IMR-90 (cell line): ENCODE data around the gene STAM. TPM values are rescaled to one million over a fixed set of nuclear protein-coding genes. Genes with fewer than 3 reads are reported as not detected.

ENCODE experiments used
- ATAC-seq: fragments of 200-7000 bp; cut with Tn5 transposase; 2 replicates; pipeline ENCODE4 v1.9.1; 2020; ENCODE audit warnings: low read depth, mild to moderate bottlenecking, moderate library complexity
- BruUV-seq: library from RNA; stranded (reverse); fragments of 400-500 nt; replicated peaks from 2 replicates; lab custom pipeline; 2021; lab: Mats Ljungman, UMichigan
- CTCF ChIA-PET: fragments of 300-600 bp; formaldehyde crosslinking; extraction: SDS; loops from one replicate; lab custom pipeline; 2021; ENCODE audit warnings: antibody characterized with exemption; lab: Yijun Ruan, JAX
- POLR2A ChIA-PET: fragments of 300-600 bp; sonication (Branson Sonifier 250); formaldehyde crosslinking; loops from one replicate; lab custom pipeline; 2022; ENCODE audit warnings: antibody characterized with exemption; ENCODE audit not compliant: unreplicated experiment; lab: Charles Lee
- DNase-seq: peaks from one replicate; pipeline ENCODE4 v3.0.0; 2013
- H2AFZ ChIP-seq: replicated peaks from 2 replicates; pipeline ENCODE3; 2013; ENCODE audit warnings: low read length, mild to moderate bottlenecking; ENCODE audit not compliant: poor library complexity
- H2AK5ac ChIP-seq: 2 replicates; pipeline ENCODE4 v1.6.1; 2013; ENCODE audit warnings: low read depth, low read length, inconsistent platforms
- H2AK9ac ChIP-seq: replicated peaks from 2 replicates; pipeline ENCODE3; 2013; ENCODE audit warnings: mild to moderate bottlenecking, low read depth, low read length, moderate library complexity; ENCODE audit not compliant: poor library complexity
- H2BK120ac ChIP-seq: 2 replicates; pipeline ENCODE4 v1.6.1; 2013; ENCODE audit warnings: low read depth, low read length, inconsistent platforms
- H2BK15ac ChIP-seq: 3 replicates; pipeline ENCODE4 v1.6.1; 2013; ENCODE audit warnings: low read depth, low read length, inconsistent platforms
- H2BK20ac ChIP-seq: 2 replicates; pipeline ENCODE4 v1.6.1; 2013; ENCODE audit warnings: low read depth, mild to moderate bottlenecking, inconsistent platforms, low read length, moderate library complexity
- H2BK5ac ChIP-seq: 2 replicates; pipeline ENCODE4 v1.6.1; 2013; ENCODE audit warnings: mild to moderate bottlenecking, low read depth, low read length, inconsistent platforms; ENCODE audit not compliant: poor library complexity, severe bottlenecking
- H3K14ac ChIP-seq: replicated peaks from 2 replicates; pipeline ENCODE4 v1.6.1; 2013; ENCODE audit warnings: low read depth, low read length, inconsistent platforms
- H3K18ac ChIP-seq: 2 replicates; pipeline ENCODE4 v1.6.1; 2013; ENCODE audit warnings: low read depth, low read length, control low read depth
- H3K23ac ChIP-seq: 2 replicates; pipeline ENCODE4 v1.6.1; 2013; ENCODE audit warnings: low read depth, low read length, inconsistent platforms
- H3K27ac ChIP-seq: 2 replicates; pipeline ENCODE4 v1.5.1; 2013; ENCODE audit warnings: mild to moderate bottlenecking, control low read depth, low read length; ENCODE audit not compliant: insufficient read depth
- H3K27me3 ChIP-seq: 2 replicates; pipeline ENCODE4 v1.6.1; 2013; ENCODE audit warnings: low read length; ENCODE audit not compliant: control insufficient read depth, insufficient read depth
- H3K36me3 ChIP-seq: 2 replicates; pipeline ENCODE4 v1.6.1; 2013; ENCODE audit warnings: low read length, mixed read lengths; ENCODE audit not compliant: control insufficient read depth, insufficient read depth
- H3K4ac ChIP-seq: 2 replicates; pipeline ENCODE4 v1.6.1; 2013; ENCODE audit warnings: low read depth, low read length, inconsistent platforms
- H3K4me1 ChIP-seq: 2 replicates; pipeline ENCODE4 v1.6.1; 2013; ENCODE audit warnings: low read length, mixed read lengths; ENCODE audit not compliant: control insufficient read depth, insufficient read depth
- H3K4me2 ChIP-seq: 2 replicates; pipeline ENCODE4 v1.6.1; 2013; ENCODE audit warnings: low read depth, mild to moderate bottlenecking, control low read depth, low read length, moderate library complexity
- H3K4me3 ChIP-seq: 2 replicates; pipeline ENCODE4 v1.5.1; 2013; ENCODE audit warnings: low read depth, mild to moderate bottlenecking, control low read depth, low read length, moderate library complexity; ENCODE audit not compliant: insufficient read depth
- H3K56ac ChIP-seq: 2 replicates; pipeline ENCODE4 v1.6.1; 2013; ENCODE audit warnings: low read length, inconsistent platforms; ENCODE audit not compliant: insufficient read depth; ENCODE audit errors: extremely low read depth
- H3K79me1 ChIP-seq, 2 experiments: 2 replicates each; pipeline ENCODE4 v1.6.1; 2013; ENCODE audit warnings: low read length in 2 of 2, inconsistent platforms in 1 of 2, low read depth in 1 of 2
- H3K9ac ChIP-seq: 2 replicates; pipeline ENCODE4 v1.6.1; 2013; ENCODE audit warnings: low read depth, low read length, control low read depth
- H3K9me1 ChIP-seq: 2 replicates; pipeline ENCODE4 v1.6.1; 2013; ENCODE audit warnings: low read length, inconsistent platforms; ENCODE audit not compliant: insufficient read depth
- H3K9me3 ChIP-seq: 2 replicates; pipeline ENCODE4 v1.6.1; 2013; ENCODE audit warnings: low read length; ENCODE audit not compliant: control insufficient read depth, insufficient read depth
- H4K20me1 ChIP-seq: 2 replicates; pipeline ENCODE4 v1.6.1; 2013; ENCODE audit warnings: low read length, inconsistent platforms; ENCODE audit not compliant: insufficient read depth
- H4K5ac ChIP-seq: 2 replicates; pipeline ENCODE4 v1.6.1; 2013; ENCODE audit warnings: mild to moderate bottlenecking, low read depth, low read length, control low read depth
- H4K8ac ChIP-seq, 2 experiments: 2 replicates each; pipeline ENCODE4 v1.6.1; 2013; ENCODE audit warnings: low read depth in 2 of 2, low read length in 2 of 2, control low read depth in 1 of 2, inconsistent platforms in 1 of 2
- H4K91ac ChIP-seq: 2 replicates; pipeline ENCODE4 v1.6.1; 2013; ENCODE audit warnings: low read depth, low read length, inconsistent platforms; ENCODE audit not compliant: insufficient read depth
- BHLHE40 ChIP-seq: fragments of 150-350 bp; IDR thresholded peaks from 2 replicates; pipeline ENCODE4 v1.6.1; 2016; ENCODE audit warnings: mild to moderate bottlenecking, low read depth, low read length
- CEBPB ChIP-seq: IDR thresholded peaks from 2 replicates; pipeline ENCODE4 v1.6.1; 2012; ENCODE audit warnings: low read depth, low read length, improper control_type of control experiment
- CHD1 ChIP-seq: IDR thresholded peaks from 2 replicates; pipeline ENCODE4 v1.6.1; 2012; ENCODE audit warnings: low read depth, low read length, improper control_type of control experiment
- CTCF ChIP-seq: conservative IDR thresholded peaks from 2 replicates; pipeline ENCODE4 v1.5.1; 2012; ENCODE audit warnings: mild to moderate bottlenecking, low read depth, low read length, improper control_type of control experiment
- ELK1 ChIP-seq: fragments of 150-350 bp; IDR thresholded peaks from 2 replicates; pipeline ENCODE4 v1.6.1; 2016; ENCODE audit warnings: low read depth, mild to moderate bottlenecking, low read length, moderate library complexity, borderline replicate concordance
- FOS ChIP-seq: fragments of 150-350 bp; IDR thresholded peaks from 2 replicates; pipeline ENCODE4 v1.6.1; 2016; ENCODE audit warnings: low read depth, low read length
- MAFK ChIP-seq: IDR thresholded peaks from 2 replicates; pipeline ENCODE4 v1.6.1; 2012; ENCODE audit warnings: low read depth, low read length, improper control_type of control experiment
- MXI1 ChIP-seq: IDR thresholded peaks from 2 replicates; pipeline ENCODE4 v1.6.1; 2012; ENCODE audit warnings: low read depth, mild to moderate bottlenecking, low read length, moderate library complexity, borderline replicate concordance
- NFE2L2 ChIP-seq: fragments of 150-350 bp; IDR thresholded peaks from 2 replicates; pipeline ENCODE4 v1.6.1; 2016; ENCODE audit warnings: low read depth, mild to moderate bottlenecking, low read length
- POLR2A ChIP-seq: IDR thresholded peaks from 2 replicates; pipeline ENCODE4 v1.6.1; 2012; ENCODE audit warnings: mild to moderate bottlenecking, low read depth, low read length
- RAD21 ChIP-seq: IDR thresholded peaks from 2 replicates; pipeline ENCODE4 v1.6.1; 2012; ENCODE audit warnings: low read length, improper control_type of control experiment
- SMC3 ChIP-seq: fragments of 150-350 bp; IDR thresholded peaks from 2 replicates; pipeline ENCODE4 v1.6.1; 2016; ENCODE audit warnings: low read depth, mild to moderate bottlenecking, antibody characterized with exemption, low read length, moderate library complexity
- USF2 ChIP-seq: fragments of 150-350 bp; IDR thresholded peaks from 2 replicates; pipeline ENCODE4 v1.6.1; 2017; ENCODE audit warnings: mild to moderate bottlenecking, antibody characterized with exemption, low read length, low read depth
- WGBS, 2 experiments: methylation state at CpG; one replicate each; pipeline versions ENCODE4 v1.1.5 to v1.1.7; 2013; ENCODE audit warnings: missing lambda C conversion rate in 2 of 2; ENCODE audit not compliant: insufficient read length in 1 of 2; ENCODE audit errors: extremely low coverage in 2 of 2; 5-methylcytosine and 5-hydroxymethylcytosine counted together
- dilution Hi-C: fragments of 300-500 bp; cut with HindIII; formaldehyde crosslinking; loops from one replicate; pipeline ENCODE4 v1.14.3; 2018; ENCODE audit warnings: low sequenced_read_pairs; ENCODE audit not compliant: unreplicated experiment
- in situ Hi-C: fragments of 300-500 bp; cut with MboI; formaldehyde crosslinking; loops from 3 replicates; pipeline ENCODE4 v1.14.3; 2019; ENCODE audit warnings: low sequenced_read_pairs, inconsistent platforms, mixed read lengths
- intact Hi-C: fragments of 100-400 bp; cut with micrococcal nuclease; formaldehyde crosslinking; loops from 2 replicates; pipeline ENCODE4 v1.10.0; 2022
- polyA plus RNA-seq, 3 experiments: library from polyadenylated mRNA; depleted of rRNA; stranded (reverse); fragments of >200 nt; gene quantifications; 2 replicates each; pipeline ENCODE4 v1.2.3, GENCODE V29; 2012; ENCODE audit warnings: low replicate concordance in 1 of 3
- total RNA-seq: library from RNA; depleted of rRNA; stranded (reverse); fragments of >200 nt; gene quantifications from 2 replicates; pipeline ENCODE4 v1.2.3, GENCODE V29; 2012

The STAM gene
- total and polyA plus RNA-seq, 2 of the 4 experiments (the other 2 are of a cell fraction), result 22.9 to 23.3 TPM

- DNase-seq (peak; percentile 95), ATAC-seq (peak; percentile 81)
- H3K18ac ChIP-seq, result peak overlapping the region; percentile 63; the same call in 1 of the 2 replicates
- no peak overlapping the region for H2AK9ac ChIP-seq
- H3K9me3 ChIP-seq, result no peaks in the 10 kb centered on the region
- peak overlapping the region; percentile 45; the same call in 1 of the 2 replicates for H3K4ac ChIP-seq
- POLR2A ChIA-PET, result no interaction called here
- CTCF ChIA-PET, result interaction anchor here (0.8 kb wide), 1 partner anchor 22 kb away, joined by 5 read pairs; no protein-coding TSS in a partner anchor
- H3K9ac ChIP-seq, result 0 out of 2 replicates have a peak overlapping the region, but pooled peaks have one; percentile 17
- peak overlapping the region; percentile 55 to 63; a peak in 1 of 4 replicates for H4K8ac ChIP-seq
- H3K4me2 ChIP-seq, result peak overlapping the region; percentile 30; the same call in 1 of the 2 replicates
- H2AFZ ChIP-seq, result no peak overlapping the region
- no peak overlapping the region; the same call in 1 of the 2 replicates for H3K56ac ChIP-seq
- H3K14ac ChIP-seq, result no peak overlapping the region
- peak overlapping the region; percentile 100 for H2BK5ac ChIP-seq
- dilution Hi-C loops (no loop called here), intact Hi-C loops (no loop called here), in situ Hi-C loops (no loop called here)
- no peak overlapping the region for H2AK5ac ChIP-seq
- TF ChIP-seq MAFK (no peak), CHD1 (no peak), FOS (peak; percentile 81; the same call in 1 of the 2 replicates), CTCF (no peak), POLR2A (no peak), ELK1 (no peak), CEBPB (peak; percentile 96), USF2 (peak; percentile 69), RAD21 (no peak), BHLHE40 (no peak), MXI1 (no peak), SMC3 (no peak), NFE2L2 (no peak)
- peak overlapping the region; percentile 100; the same call in 1 of the 2 replicates for H3K27ac ChIP-seq
- H3K23ac ChIP-seq, result 0 out of 2 replicates have a peak overlapping the region, but pooled peaks have one; percentile 20
- H3K9me1 ChIP-seq, result peaks cover 3% of the 10 kb centered on the region; the same call in 1 of the 2 replicates
- no peak overlapping the region for H3K4me3 ChIP-seq
- peaks cover 4% of the 10 kb centered on the region for H3K4me1 ChIP-seq
- H3K27me3 ChIP-seq, result no peaks in the 10 kb centered on the region
- H4K5ac ChIP-seq, result peak overlapping the region; percentile 25; the same call in 1 of the 2 replicates
- H3K36me3 ChIP-seq, result peaks cover 4% of the 10 kb centered on the region
- no TSS peak for BruUV-seq
- H3K79me1 ChIP-seq, result peaks cover 33 to 51% of the 10 kb centered on the region in 2 experiments
- no peaks in the 10 kb centered on the region for H4K20me1 ChIP-seq
- no peak overlapping the region for H4K91ac ChIP-seq
- 0 out of 3 replicates have a peak overlapping the region, but pooled peaks have one; percentile 41 for H2BK15ac ChIP-seq
- no CpG with 5 or more reads among the region's 4 CpGs for WGBS, 2 experiments
- H2BK20ac ChIP-seq, result no peak overlapping the region; the same call in 1 of the 2 replicates
- peak overlapping the region; percentile 63; the same call in 1 of the 2 replicates for H2BK120ac ChIP-seq
Observed at GRCh38 chr10:17665747-17666146, 21.8 kb downstream of the STAM start.
